ENCODE measurements around the gene ATP6V0A1.
A peak's percentile ranks its signal among the peaks of the same experiment; 100 is the strongest.

ATP6V0A1 gene

DNA sequence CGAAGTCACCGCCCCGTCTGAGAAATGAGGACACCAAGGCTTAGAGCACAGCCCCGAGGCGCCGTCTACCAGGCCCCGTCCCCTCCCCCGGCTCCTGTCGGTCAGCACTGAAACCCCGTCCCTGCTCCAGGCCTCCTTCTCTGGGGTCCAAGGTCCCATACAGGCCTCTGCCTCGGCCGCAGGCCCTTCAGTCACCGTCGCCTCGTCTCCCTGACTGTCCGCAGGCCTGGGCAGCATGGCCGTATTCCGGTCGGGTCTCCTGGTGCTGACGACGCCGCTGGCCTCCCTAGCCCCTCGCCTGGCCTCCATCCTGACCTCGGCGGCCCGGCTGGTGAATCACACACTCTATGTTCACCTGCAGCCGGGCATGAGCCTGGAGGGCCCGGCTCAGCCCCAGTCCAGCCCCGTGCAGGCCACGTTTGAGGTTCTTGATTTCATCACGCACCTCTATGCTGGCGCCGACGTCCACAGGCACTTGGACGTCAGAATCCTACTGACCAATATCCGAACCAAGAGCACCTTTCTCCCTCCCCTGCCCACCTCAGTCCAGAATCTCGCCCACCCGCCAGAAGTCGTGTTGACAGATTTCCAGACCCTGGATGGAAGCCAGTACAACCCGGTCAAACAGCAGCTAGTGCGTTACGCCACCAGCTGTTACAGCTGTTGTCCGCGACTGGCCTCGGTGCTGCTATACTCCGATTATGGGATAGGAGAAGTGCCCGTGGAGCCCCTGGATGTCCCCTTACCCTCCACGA, 103.9 kb downstream of the ATP6V0A1 start:
- DNase-seq (ENCODE audit: low read depth): peak; percentile 54

DNA sequence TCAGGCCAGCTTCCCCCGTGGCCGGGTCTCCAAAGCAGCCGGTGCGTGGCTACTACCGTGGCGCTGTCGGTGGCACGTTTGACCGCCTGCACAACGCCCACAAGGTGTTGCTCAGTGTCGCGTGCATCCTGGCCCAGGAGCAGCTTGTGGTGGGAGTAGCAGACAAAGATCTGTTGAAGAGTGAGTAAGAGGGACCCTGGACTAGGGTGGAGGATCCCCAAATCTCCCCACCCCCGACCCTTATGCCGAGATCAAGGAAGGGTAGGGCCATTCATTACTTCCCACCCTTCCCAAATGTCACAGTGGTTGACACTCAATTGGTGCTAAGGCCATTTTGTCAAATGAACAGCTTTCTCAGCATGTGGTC, 104.4 kb downstream of the ATP6V0A1 start:
- DNase-seq (ENCODE audit: low read depth): no peak

DNA sequence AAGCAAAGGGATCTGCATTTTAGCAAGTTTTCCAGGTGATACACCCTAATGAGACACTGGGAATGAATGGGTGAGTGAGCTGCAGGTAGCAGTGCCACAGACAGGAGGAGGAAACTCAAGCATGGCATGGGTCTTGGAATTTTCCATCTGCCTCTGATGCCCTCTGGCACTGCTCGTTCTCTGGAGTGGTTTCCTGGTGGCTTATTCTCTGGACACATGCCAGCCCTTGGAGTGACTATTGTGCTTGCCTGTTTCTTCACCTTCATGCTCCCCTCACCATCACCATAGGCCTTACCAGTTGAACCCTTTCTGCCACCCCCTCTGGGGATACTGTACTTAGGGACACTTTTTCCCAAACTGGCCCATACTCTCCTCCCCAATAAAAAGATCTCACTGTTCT, 104.9 kb downstream of the ATP6V0A1 start:
- peak; percentile 36 for DNase-seq (ENCODE audit: low read depth)

DNA sequence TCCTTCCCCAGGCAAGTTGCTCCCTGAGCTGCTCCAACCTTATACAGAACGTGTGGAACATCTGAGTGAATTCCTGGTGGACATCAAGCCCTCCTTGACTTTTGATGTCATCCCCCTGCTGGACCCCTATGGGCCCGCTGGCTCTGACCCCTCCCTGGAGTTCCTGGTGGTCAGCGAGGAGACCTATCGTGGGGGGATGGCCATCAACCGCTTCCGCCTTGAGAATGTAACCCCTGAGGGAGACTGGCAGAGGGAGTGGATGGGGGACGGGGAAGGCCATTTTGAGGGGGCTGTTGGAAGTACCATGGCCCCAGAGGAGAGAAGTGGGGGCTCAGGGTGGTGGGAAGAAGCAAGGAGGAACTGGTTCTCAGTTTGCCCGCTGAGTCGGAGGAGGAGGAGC, 105.3 kb downstream of the ATP6V0A1 start:
- no peak for DNase-seq (ENCODE audit: low read depth)

DNA sequence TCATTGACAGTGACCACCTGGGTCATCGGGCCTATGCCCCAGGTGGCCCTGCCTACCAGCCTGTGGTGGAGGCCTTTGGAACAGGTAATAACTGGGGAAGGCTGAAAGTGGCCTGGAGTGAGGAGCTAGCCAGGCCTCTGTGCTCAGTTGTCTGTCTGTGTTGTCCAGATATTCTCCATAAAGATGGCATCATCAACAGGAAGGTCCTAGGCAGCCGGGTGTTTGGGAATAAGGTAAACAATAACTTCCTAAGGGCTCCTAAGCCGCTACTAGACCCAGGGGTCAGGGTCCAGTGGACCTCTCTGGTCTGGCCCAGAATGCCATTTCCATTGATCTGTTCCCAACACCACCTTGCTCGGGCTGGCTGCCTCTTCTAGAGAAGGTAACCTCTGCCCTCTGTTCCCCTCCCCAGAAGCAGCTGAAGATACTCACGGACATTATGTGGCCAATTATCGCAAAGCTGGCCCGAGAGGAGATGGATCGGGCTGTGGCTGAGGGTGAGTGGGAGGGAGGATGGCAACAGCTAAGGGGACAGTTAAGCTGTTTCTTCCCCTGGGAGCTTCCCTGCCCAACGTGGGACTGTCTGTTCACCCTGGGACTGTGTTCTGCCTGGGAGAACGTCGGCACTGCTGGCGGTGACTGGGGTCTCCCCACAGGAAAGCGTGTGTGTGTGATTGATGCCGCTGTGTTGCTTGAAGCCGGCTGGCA, 106.3 kb downstream of the ATP6V0A1 start:
- no peak for DNase-seq (ENCODE audit: low read depth)

DNA sequence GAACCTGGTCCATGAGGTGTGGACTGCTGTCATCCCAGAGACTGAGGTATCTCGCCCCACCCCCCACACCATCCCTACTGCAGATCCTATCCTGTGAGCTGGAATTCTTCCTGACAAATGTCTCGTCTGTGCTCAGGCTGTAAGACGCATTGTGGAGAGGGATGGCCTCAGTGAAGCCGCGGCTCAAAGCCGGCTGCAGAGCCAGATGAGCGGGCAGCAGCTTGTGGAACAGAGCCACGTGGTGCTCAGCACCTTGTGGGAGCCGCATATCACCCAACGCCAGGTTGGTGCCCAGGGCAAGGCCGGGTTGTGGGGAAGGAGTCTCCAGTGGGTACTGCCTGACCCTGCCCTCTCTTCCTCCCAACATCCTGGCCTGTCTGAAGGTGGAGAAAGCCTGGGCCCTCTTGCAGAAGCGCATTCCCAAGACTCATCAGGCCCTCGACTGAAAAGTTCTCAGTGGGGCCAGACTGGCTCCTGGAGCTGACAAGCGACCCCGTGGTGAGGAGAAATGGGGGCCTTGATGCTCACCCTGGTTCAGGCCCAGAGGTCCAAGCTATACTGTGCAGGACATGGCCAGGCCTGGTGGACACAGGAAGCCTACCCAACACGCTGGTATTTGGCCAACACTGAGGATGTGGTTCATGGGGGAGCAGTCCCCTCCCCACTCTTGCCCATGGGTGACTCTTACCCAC, 107.0 kb downstream of the ATP6V0A1 start:
- DNase-seq (ENCODE audit: low read depth): no peak

DNA sequence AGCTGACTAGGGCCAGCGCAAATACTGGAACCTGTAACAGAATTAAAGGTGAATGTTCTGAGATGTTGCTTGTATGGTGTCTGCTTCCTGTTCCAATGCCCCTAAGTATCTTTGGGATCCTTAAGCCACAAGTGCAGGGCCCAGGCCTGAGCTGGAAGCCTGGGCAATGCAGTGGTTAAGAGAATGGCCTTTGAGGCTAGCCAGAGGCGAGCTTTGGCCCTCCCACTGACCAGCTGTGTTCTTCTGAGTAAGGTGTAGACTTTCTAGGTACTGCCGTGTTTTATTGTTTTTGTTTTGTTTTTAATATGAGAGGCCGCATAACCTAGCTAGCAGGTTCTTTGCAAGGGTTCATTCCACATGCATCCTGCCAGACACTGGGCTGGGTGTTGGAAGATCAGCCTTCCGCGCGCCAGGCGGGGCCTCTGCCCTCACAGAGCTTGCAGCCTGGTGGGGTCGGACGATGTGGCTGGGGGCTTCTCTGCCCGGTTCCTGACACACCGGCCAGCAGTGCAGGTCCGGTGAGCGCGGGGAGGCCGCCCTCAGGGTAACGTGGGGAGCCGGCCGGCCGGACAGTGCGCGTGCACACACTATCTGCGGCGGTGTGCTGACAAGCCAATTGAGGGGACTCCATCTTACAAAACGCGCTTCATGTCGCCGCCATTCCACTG, 107.7 kb downstream of the ATP6V0A1 start:
- no peak for DNase-seq (ENCODE audit: low read depth)

DNA sequence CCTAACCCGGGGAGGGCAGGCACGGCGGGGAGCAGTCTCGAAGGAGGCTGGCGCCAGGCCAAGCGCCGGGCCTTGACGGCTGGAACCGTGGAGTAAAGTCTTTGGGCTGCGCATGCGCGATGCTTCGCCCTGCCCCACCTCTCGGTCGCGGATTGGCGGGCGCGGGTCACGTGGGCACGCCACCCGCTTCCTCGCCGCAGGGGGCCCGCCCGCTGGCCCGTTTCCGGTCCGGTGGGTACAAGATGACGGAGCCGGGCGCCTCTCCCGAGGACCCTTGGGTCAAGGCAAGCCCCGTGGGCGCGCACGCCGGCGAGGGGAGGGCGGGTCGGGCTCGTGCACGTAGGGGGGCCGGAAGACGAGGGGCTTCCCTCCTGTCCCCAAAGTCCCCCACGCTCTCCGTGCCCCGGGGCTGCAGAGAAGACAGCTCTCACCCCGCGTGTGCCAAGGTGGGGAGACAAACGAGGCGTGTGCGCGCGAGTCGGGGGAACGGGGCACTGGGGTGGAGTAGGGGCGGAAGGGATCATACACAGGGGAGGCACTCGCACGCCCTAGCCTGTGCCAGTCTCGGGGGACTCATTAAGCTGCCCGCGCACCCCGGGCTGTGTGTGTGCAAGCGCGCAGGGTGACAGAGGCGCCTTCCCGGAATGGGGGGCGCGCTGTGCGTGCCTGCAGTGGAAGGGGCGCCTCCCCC, 108.3 kb downstream of the ATP6V0A1 start, which contains the start of gene MLX:
MLX (plus strand) TSS at position 218 of the 691 bp plus-strand sequence; CDS start at position 243, 25 bp downstream.
- peak; percentile 94 for DNase-seq (ENCODE audit: low read depth)

DNA sequence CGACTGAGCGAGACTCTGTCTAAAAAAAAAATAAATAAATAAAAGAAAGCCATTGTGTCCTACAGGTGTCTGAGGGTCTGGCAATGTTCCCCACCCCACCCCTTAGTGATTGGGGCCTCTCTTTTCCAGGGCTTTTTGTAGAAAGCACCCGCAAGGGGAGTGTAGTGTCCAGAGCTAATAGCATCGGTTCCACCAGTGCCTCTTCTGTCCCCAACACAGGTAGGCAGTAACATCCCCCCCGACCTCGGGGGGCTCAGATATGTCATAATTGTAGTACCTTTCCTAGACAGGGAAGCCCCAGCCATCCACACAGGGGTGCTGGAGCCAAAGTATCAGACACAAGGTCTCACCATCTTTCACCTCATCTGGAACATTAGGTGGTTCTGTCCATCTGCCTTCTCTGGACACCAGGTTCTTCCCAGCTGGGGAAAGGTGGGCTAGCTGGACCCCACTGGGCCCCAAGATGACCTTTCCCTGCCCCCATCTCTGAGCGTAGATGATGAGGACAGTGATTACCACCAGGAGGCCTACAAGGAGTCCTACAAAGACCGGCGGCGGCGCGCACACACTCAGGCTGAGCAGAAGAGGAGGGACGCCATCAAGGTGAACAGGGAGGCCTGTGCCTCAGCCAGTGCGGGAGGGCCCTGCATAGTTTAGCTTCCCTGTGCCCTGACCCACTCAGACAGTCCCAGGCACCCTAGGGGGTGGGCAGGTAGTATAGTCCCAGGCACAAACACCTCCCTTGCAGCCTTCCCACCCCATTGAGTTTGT, 109.8 kb downstream of the ATP6V0A1 start:
- no peak for DNase-seq (ENCODE audit: low read depth)

DNA sequence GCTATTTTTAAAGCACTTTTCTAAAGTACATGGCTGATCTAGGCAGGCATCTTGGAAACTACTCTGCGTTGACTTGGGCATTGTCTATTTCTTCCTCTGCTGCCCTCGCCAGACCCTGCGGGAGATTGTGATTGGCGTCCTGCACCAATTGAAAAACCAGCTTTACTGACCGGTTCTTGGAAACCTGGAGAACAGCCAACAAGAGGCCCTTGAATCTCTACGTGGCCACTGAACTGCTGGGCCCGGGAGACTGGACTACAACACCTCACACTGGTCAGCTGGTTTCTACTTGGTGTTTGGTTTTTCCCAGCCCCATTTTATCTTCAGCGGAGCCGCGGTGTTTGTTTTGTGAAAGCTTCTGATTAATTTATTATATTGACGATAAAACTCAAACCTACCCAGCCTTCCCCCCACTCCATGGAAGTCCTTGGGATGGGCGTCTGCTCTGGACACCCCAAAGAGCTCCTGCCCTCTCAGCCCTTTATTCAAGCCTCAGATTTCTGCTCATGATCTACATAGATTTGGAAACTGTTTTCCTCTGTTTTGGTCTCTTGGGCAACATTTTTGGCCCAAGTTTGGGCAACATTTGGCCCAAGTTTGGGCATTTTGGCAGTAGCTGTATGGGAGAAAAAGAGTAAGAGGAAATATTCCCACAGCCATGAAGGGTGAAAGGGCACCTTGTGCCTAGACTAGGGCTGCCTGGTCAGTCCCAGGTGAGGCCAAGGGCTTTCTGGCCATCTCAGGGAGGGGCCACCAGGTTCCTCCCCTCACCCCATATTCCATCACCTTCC, 113.0 kb downstream of the ATP6V0A1 start:
- no peak for DNase-seq (ENCODE audit: low read depth)
